Measurements from ENCODE around the gene TMEM255B.

- no peak for TF ChIP-seq EZH2 (IDR thresholded peaks at IDR 0.05; ENCODE audit: low read length)
- TF ChIP-seq CTCF (optimal IDR thresholded peaks at IDR 0.05 in 1 of 3, IDR thresholded peaks at IDR 0.05 in 1 of 3, conservative IDR thresholded peaks at IDR 0.05 in 1 of 3; ENCODE audit: extremely low read depth in 1 of 3, insufficient read depth in 2 of 3, low read length in 3 of 3), result no peak
Observed at GRCh38 chr13:113730258-113730691, 28.8 kb upstream of the TMEM255B start.
